ENCODE data around the gene NACC2. TPM values are rescaled to one million over a fixed set of nuclear protein-coding genes. Genes with fewer than 3 reads are reported as not detected.

Gene NACC2
- total RNA-seq, 4 donors from 2014 or later, result 18.4 to 33.6 (median 22.4) TPM

- Histone ChIP-seq H3K4me1 (peaks cover 30 to 37% of the 10 kb centered on the region in 2 donors), H3K36me3 (peaks cover 0 to 7% of the 10 kb centered on the region in 2 donors), H3K27ac (no peak overlapping the region), H3K4me3 (replicated peaks in 1 of 3) (peak overlapping the region in 2 of 3 donors; percentile 51 to 59), H3K27me3 (no peaks in the 10 kb centered on the region), H3K9me3 (no peaks in the 10 kb centered on the region)
- 8 to 13% methylated on average over 10 to 13 of the region's 55 CpGs for WGBS, 2 donors
- intact Hi-C loops (cut with DNase I), result no loop called here
- DNase-seq, result no peak
- TF ChIP-seq CTCF (IDR thresholded peaks at IDR 0.05) (no peak), POLR2A (IDR thresholded peaks at IDR 0.05) (no peak)
Observed at GRCh38 chr9:136050701-136051452, 44.2 kb downstream of the NACC2 start.

- WGBS, 2 donors, result 85% methylated on average over 4 to 26 of the region's 36 CpGs
- Histone ChIP-seq H3K4me1 (peaks cover 30 to 37% of the 10 kb centered on the region in 2 donors), H3K27ac (no peak overlapping the region), H3K9me3 (no peaks in the 10 kb centered on the region), H3K27me3 (no peaks in the 10 kb centered on the region), H3K4me3 (replicated peaks in 1 of 3) (no peak overlapping the region), H3K36me3 (peaks cover 0 to 7% of the 10 kb centered on the region in 2 donors)
- no peak for DNase-seq
- intact Hi-C loops (cut with DNase I), result no loop called here
- TF ChIP-seq CTCF (IDR thresholded peaks at IDR 0.05), result no peak
- TF ChIP-seq POLR2A (IDR thresholded peaks at IDR 0.05), result no peak
Observed at GRCh38 chr9:136050266-136050700, 44.8 kb downstream of the NACC2 start.

- peaks cover 30 to 37% of the 10 kb centered on the region in 2 donors for H3K4me1 ChIP-seq
- H3K36me3 ChIP-seq, result peaks cover 0 to 7% of the 10 kb centered on the region in 2 donors
- H3K27me3 ChIP-seq, result no peaks in the 10 kb centered on the region
- H3K4me3 ChIP-seq (replicated peaks in 1 of 3), result no peak overlapping the region
- H3K9me3 ChIP-seq, result no peaks in the 10 kb centered on the region
- DNase-seq, result no peak
- intact Hi-C loops (cut with DNase I), result no loop called here
- 97 to 98% methylated on average over 31 to 46 of the region's 65 CpGs for WGBS, 2 donors
- no peak for TF ChIP-seq POLR2A (IDR thresholded peaks at IDR 0.05)
- no peak for TF ChIP-seq CTCF (IDR thresholded peaks at IDR 0.05)
- H3K27ac ChIP-seq, result no peak overlapping the region
Observed at GRCh38 chr9:136049491-136050265, 45.4 kb downstream of the NACC2 start.

- WGBS, 2 donors, result 85 to 89% methylated on average over 8 to 24 of the region's 30 CpGs
- Histone ChIP-seq H3K4me1 (peaks cover 30 to 33% of the 10 kb centered on the region in 2 donors), H3K4me3 (replicated peaks in 1 of 3) (no peak overlapping the region), H3K9me3 (no peaks in the 10 kb centered on the region), H3K27ac (no peak overlapping the region), H3K36me3 (peaks cover 0 to 7% of the 10 kb centered on the region in 2 donors), H3K27me3 (no peaks in the 10 kb centered on the region)
- intact Hi-C loops (cut with DNase I), result no loop called here
- no peak for DNase-seq
- TF ChIP-seq POLR2A (IDR thresholded peaks at IDR 0.05) (no peak), CTCF (IDR thresholded peaks at IDR 0.05) (no peak)
Observed at GRCh38 chr9:136048560-136049411, 46.3 kb downstream of the NACC2 start.
